Measurements from ENCODE around the gene MTMR4.
"Not testable (repeated sequence)": the region's sequence is repeated elsewhere in the genome, so short reads cannot be mapped to it uniquely, and the experiment has no call there.

Gene MTMR4

DNA sequence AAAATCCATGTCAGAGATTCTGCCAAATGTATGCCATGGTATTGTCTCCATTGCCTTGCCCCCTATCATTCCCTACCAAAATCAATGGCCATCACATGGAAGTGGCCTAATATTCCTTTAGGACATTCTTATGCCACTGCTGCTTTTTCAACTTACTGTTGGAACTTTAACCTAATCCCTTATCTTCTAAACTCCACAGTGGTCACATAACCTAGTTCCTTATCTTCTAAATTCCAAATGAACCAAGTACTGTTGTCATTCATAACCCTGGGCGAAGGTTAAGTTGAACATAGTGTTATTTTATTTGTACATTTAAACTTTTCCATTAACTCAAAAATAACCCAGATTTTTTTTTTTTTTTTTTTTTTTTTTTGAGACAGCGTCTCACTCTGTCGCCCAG lies 29.8 kb downstream of the MTMR4 start:
- no peaks in the 10 kb centered on the region for H4K20me1 ChIP-seq (ENCODE audit: insufficient read depth, low read length)
- H3K79me2 ChIP-seq (ENCODE audit: low read length): no peaks in the 10 kb centered on the region
- no peaks in the 10 kb centered on the region for H3K36me3 ChIP-seq (replicated peaks; ENCODE audit: insufficient read depth, low read length)
- H3K9me2 ChIP-seq (replicated peaks; ENCODE audit: insufficient read depth, low read length): no peaks in the 10 kb centered on the region
- H3K4me1 ChIP-seq (ENCODE audit: low read length): no peaks in the 10 kb centered on the region
- no peak overlapping the region for H2AFZ ChIP-seq (ENCODE audit: low read length)
- no peaks in the 10 kb centered on the region for H3K9me3 ChIP-seq (replicated peaks; ENCODE audit: insufficient read depth, low read length)
- no peak overlapping the region for H3K27ac ChIP-seq (ENCODE audit: low read length)
- no peaks in the 10 kb centered on the region for H3F3A ChIP-seq (ENCODE audit: insufficient read depth, low read length)
- H3K4me3 ChIP-seq (ENCODE audit: low read length): no peak overlapping the region
- H3K9ac ChIP-seq (ENCODE audit: low read length): no peak overlapping the region
- DNase-seq: no peak
- no peak for TF ChIP-seq EZH2phosphoT487 (IDR thresholded peaks at IDR 0.05; ENCODE audit: low read length)
- TF ChIP-seq EZH2 (optimal IDR thresholded peaks at IDR 0.05; ENCODE audit: low read depth, low read length): no peak
- TF ChIP-seq, protein P1, sequence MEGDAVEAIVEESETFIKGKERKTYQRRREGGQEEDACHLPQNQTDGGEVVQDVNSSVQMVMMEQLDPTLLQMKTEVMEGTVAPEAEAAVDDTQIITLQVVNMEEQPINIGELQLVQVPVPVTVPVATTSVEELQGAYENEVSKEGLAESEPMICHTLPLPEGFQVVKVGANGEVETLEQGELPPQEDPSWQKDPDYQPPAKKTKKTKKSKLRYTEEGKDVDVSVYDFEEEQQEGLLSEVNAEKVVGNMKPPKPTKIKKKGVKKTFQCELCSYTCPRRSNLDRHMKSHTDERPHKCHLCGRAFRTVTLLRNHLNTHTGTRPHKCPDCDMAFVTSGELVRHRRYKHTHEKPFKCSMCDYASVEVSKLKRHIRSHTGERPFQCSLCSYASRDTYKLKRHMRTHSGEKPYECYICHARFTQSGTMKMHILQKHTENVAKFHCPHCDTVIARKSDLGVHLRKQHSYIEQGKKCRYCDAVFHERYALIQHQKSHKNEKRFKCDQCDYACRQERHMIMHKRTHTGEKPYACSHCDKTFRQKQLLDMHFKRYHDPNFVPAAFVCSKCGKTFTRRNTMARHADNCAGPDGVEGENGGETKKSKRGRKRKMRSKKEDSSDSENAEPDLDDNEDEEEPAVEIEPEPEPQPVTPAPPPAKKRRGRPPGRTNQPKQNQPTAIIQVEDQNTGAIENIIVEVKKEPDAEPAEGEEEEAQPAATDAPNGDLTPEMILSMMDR (IDR thresholded peaks at IDR 0.05; ENCODE audit: low read length): no peak
- no peaks in the 10 kb centered on the region for H3K27me3 ChIP-seq (replicated peaks; ENCODE audit: insufficient read depth, low read length)
- H3K4me2 ChIP-seq (ENCODE audit: low read depth, low read length): no peak overlapping the region

- H3K9ac ChIP-seq (ENCODE audit: low read length); H3K4me2 ChIP-seq (ENCODE audit: low read depth, low read length); H3K9me3 ChIP-seq (replicated peaks; ENCODE audit: insufficient read depth, low read length); H4K20me1 ChIP-seq (ENCODE audit: insufficient read depth, low read length); H3K4me1 ChIP-seq (ENCODE audit: low read length); H3K4me3 ChIP-seq (ENCODE audit: low read length); H2AFZ ChIP-seq (ENCODE audit: low read length); DNase-seq; H3K9me2 ChIP-seq (replicated peaks; ENCODE audit: insufficient read depth, low read length); H3F3A ChIP-seq (ENCODE audit: insufficient read depth, low read length); H3K79me2 ChIP-seq (ENCODE audit: low read length); H3K27ac ChIP-seq (ENCODE audit: low read length); H3K27me3 ChIP-seq (replicated peaks; ENCODE audit: insufficient read depth, low read length); H3K36me3 ChIP-seq (replicated peaks; ENCODE audit: insufficient read depth, low read length): not testable (repeated sequence)
These were observed 32.6 kb downstream of the MTMR4 start for GRCh38 chr17:58481798-58482197.

DNA sequence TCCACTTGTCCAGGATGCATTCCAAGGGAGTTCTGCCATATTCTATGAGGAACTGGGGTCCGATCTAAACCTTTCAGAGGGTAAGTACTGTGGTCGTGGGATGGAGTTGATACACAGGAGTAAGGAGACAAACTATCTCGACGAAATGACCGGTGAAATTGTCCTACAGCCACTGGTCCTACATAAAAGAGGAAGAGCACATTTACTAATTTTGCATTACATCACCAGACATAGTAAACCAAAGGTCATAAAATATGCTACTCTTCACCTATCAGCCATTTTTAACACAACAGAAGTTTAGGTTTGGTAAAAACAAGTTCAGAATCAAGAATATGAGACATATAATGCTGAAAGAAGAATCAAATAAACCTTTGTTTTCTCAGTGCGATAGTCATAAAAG lies 34.3 kb downstream of the MTMR4 start:
- no peak for TF ChIP-seq EZH2 (optimal IDR thresholded peaks at IDR 0.05; ENCODE audit: low read depth, low read length)
- no peak for TF ChIP-seq EZH2phosphoT487 (IDR thresholded peaks at IDR 0.05; ENCODE audit: low read length)
- TF ChIP-seq, protein P1 (IDR thresholded peaks at IDR 0.05; ENCODE audit: low read length): no peak
- Histone ChIP-seq H3F3A (ENCODE audit: insufficient read depth, low read length) (no peaks in the 10 kb centered on the region), H3K4me3 (ENCODE audit: low read length) (no peak overlapping the region), H3K4me1 (ENCODE audit: low read length) (no peaks in the 10 kb centered on the region), H3K4me2 (ENCODE audit: low read depth, low read length) (no peak overlapping the region), H3K79me2 (ENCODE audit: low read length) (no peaks in the 10 kb centered on the region), H3K27ac (ENCODE audit: low read length) (no peak overlapping the region), H2AFZ (ENCODE audit: low read length) (no peak overlapping the region), H3K36me3 (replicated peaks; ENCODE audit: insufficient read depth, low read length) (no peaks in the 10 kb centered on the region), H4K20me1 (ENCODE audit: insufficient read depth, low read length) (no peaks in the 10 kb centered on the region), H3K9me3 (replicated peaks; ENCODE audit: insufficient read depth, low read length) (no peaks in the 10 kb centered on the region), H3K27me3 (replicated peaks; ENCODE audit: insufficient read depth, low read length) (no peaks in the 10 kb centered on the region), H3K9me2 (replicated peaks; ENCODE audit: insufficient read depth, low read length) (no peaks in the 10 kb centered on the region), H3K9ac (ENCODE audit: low read length) (no peak overlapping the region)
- no peak for DNase-seq

DNA sequence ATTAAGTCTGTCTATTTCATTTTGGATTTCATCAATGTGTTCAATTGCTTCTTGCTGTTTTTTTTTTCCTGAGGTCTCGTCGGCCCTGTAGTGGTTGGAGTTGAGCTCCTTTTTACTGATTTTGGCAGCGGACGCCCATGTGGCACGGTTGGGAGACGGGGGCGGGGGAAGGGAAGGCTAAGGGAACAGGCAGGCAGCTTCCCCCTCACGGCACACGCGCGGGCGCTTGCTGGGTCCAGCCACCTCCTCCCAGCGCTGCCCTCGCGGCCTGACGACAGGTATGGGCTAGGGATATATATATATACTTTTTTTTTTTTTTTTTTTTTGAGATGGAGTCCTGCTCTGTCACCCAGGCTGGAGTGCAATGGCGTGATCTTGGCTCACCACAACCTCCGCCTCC lies 37.6 kb downstream of the MTMR4 start:
- TF ChIP-seq EZH2 (optimal IDR thresholded peaks at IDR 0.05; ENCODE audit: low read depth, low read length): no peak
- TF ChIP-seq, protein P1 (IDR thresholded peaks at IDR 0.05; ENCODE audit: low read length): no peak
- no peaks in the 10 kb centered on the region for H3K9me3 ChIP-seq (replicated peaks; ENCODE audit: insufficient read depth, low read length)
- no peaks in the 10 kb centered on the region for H3K27me3 ChIP-seq (replicated peaks; ENCODE audit: insufficient read depth, low read length)

More for the DNA sequence above, 37.6 kb downstream of the MTMR4 start:
- no peak overlapping the region for H2AFZ ChIP-seq (ENCODE audit: low read length)
- H3K9me2 ChIP-seq (replicated peaks; ENCODE audit: insufficient read depth, low read length): no peaks in the 10 kb centered on the region
- no peaks in the 10 kb centered on the region for H3F3A ChIP-seq (ENCODE audit: insufficient read depth, low read length)
- no peak overlapping the region for H3K4me3 ChIP-seq (ENCODE audit: low read length)
- H3K36me3 ChIP-seq (replicated peaks; ENCODE audit: insufficient read depth, low read length): no peaks in the 10 kb centered on the region
- no peak for DNase-seq
- no peak overlapping the region for H3K27ac ChIP-seq (ENCODE audit: low read length)
- H3K9ac ChIP-seq (ENCODE audit: low read length): no peak overlapping the region
- H3K4me2 ChIP-seq (ENCODE audit: low read depth, low read length): no peak overlapping the region
- no peaks in the 10 kb centered on the region for H3K4me1 ChIP-seq (ENCODE audit: low read length)
- H4K20me1 ChIP-seq (ENCODE audit: insufficient read depth, low read length): no peaks in the 10 kb centered on the region
- H3K79me2 ChIP-seq (ENCODE audit: low read length): no peaks in the 10 kb centered on the region

All from MM.1S (cell line).